Measurements from ENCODE around the gene SPEM1. TPM values are rescaled to one million over a fixed set of nuclear protein-coding genes. Genes with fewer than 3 reads are reported as not detected.

The SPEM1 gene
- total and polyA plus RNA-seq, 2 experiments from 2014 or later: not detected

GRCh38 chr17:7379134-7379533 lies 41.0 kb upstream of the SPEM1 start:
- TF ChIP-seq EZH2 (IDR thresholded peaks at IDR 0.05; ENCODE audit: borderline replicate concordance): no peak
- no peak for TF ChIP-seq EZH2phosphoT487 (IDR thresholded peaks at IDR 0.05; ENCODE audit: low read depth, severe bottlenecking, unreplicated experiment)
- no peak for TF ChIP-seq CTCF (IDR thresholded peaks at IDR 0.05; ENCODE audit: poor library complexity)
- Histone ChIP-seq H3K9me3 (ENCODE audit: low read depth) (no peaks in the 10 kb centered on the region), H3K79me2 (peaks cover 9% of the 10 kb centered on the region), H3K36me3 (replicated peaks; ENCODE audit: insufficient read depth, low read depth) (no peaks in the 10 kb centered on the region), H3K27me3 (no peaks in the 10 kb centered on the region), H3K27ac (no peak overlapping the region), H2AFZ (no peak overlapping the region), H3K9me2 (replicated peaks; ENCODE audit: insufficient read depth) (no peaks in the 10 kb centered on the region), H4K20me1 (ENCODE audit: insufficient read depth, poor library complexity, severe bottlenecking) (no peaks in the 10 kb centered on the region), H3K4me3 (no peak overlapping the region), H3K4me2 (no peak overlapping the region), H3K4me1 (ENCODE audit: insufficient read depth) (peaks cover 11% of the 10 kb centered on the region)
- no peak for DNase-seq (ENCODE audit: low spot score)
- WGBS (ENCODE audit: low lambda C conversion rate, missing lambda C conversion rate): 96% methylated on average over 3 of the region's 3 CpGs

- Histone ChIP-seq H3K4me2 (peak overlapping the region; percentile 99), H4K20me1 (ENCODE audit: insufficient read depth, poor library complexity, severe bottlenecking) (no peaks in the 10 kb centered on the region), H3K4me1 (ENCODE audit: insufficient read depth) (peaks cover 11% of the 10 kb centered on the region), H2AFZ (peak overlapping the region; percentile 85), H3K9me2 (replicated peaks; ENCODE audit: insufficient read depth) (no peaks in the 10 kb centered on the region), H3K9me3 (ENCODE audit: low read depth) (no peaks in the 10 kb centered on the region), H3K4me3 (peak overlapping the region; percentile 51), H3K79me2 (peaks cover 9% of the 10 kb centered on the region), H3K27ac (peak overlapping the region; percentile 57), H3K36me3 (replicated peaks; ENCODE audit: insufficient read depth, low read depth) (no peaks in the 10 kb centered on the region), H3K27me3 (no peaks in the 10 kb centered on the region)
- no peak for TF ChIP-seq CTCF (IDR thresholded peaks at IDR 0.05; ENCODE audit: poor library complexity)
- TF ChIP-seq EZH2 (IDR thresholded peaks at IDR 0.05; ENCODE audit: borderline replicate concordance): no peak
- no peak for TF ChIP-seq EZH2phosphoT487 (IDR thresholded peaks at IDR 0.05; ENCODE audit: low read depth, severe bottlenecking, unreplicated experiment)
- WGBS (ENCODE audit: low lambda C conversion rate, missing lambda C conversion rate): 44% methylated on average over 7 of the region's 7 CpGs
- DNase-seq (ENCODE audit: low spot score): peak; percentile 60
Observed at GRCh38 chr17:7380321-7380720, 39.8 kb upstream of the SPEM1 start.

GRCh38 chr17:7380855-7381683 lies 39.1 kb upstream of the SPEM1 start, which contains the start of gene TNK1:
Gene TNK1, plus strand, starts transcription at chr17:7381089. Its CDS starts 1,838 bp downstream, at chr17:7382927.
- Histone ChIP-seq H3K4me3 (peak within 1 kb of the TSS; percentile 51), H4K20me1 (ENCODE audit: insufficient read depth, poor library complexity, severe bottlenecking) (no peaks in the 10 kb centered on the region), H3K9me3 (ENCODE audit: low read depth) (no peaks in the 10 kb centered on the region), H3K4me1 (ENCODE audit: insufficient read depth) (peaks cover 11% of the 10 kb centered on the region), H2AFZ (peak within 1 kb of the TSS; percentile 85), H3K9me2 (replicated peaks; ENCODE audit: insufficient read depth) (no peaks in the 10 kb centered on the region), H3K27ac (peak within 1 kb of the TSS; percentile 57), H3K36me3 (replicated peaks; ENCODE audit: insufficient read depth, low read depth) (no peaks in the 10 kb centered on the region), H3K79me2 (peaks cover 9% of the 10 kb centered on the region), H3K4me2 (peak within 1 kb of the TSS; percentile 99), H3K27me3 (no peaks in the 10 kb centered on the region)
- peak; percentile 74 for DNase-seq (ENCODE audit: low spot score)
- TF ChIP-seq CTCF (IDR thresholded peaks at IDR 0.05; ENCODE audit: poor library complexity) (no peak), EZH2phosphoT487 (IDR thresholded peaks at IDR 0.05; ENCODE audit: low read depth, severe bottlenecking, unreplicated experiment) (no peak), EZH2 (IDR thresholded peaks at IDR 0.05; ENCODE audit: borderline replicate concordance) (no peak)
- WGBS (ENCODE audit: low lambda C conversion rate, missing lambda C conversion rate): 5% methylated on average over 31 of the region's 52 CpGs
